MM.1S (cell line): ENCODE measurements around the gene BRD4.

ENCODE experiments used
- DNase-seq: peaks from one replicate; pipeline ENCODE4 v3.0.0-alpha.2; 2015
- H2AFZ ChIP-seq: fragments of 300-600 bp; sonication (generic); 2 replicates; pipeline ENCODE4 v1.6.0; 2016; ENCODE audit warnings: antibody characterized with exemption, low read length
- H3F3A ChIP-seq: fragments of 300-600 bp; sonication (generic); 2 replicates; pipeline ENCODE4 v1.6.1; 2016; ENCODE audit warnings: mild to moderate bottlenecking, antibody characterized with exemption, low read length, moderate library complexity, mixed read lengths; ENCODE audit not compliant: insufficient read depth
- H3K27ac ChIP-seq: fragments of 300-600 bp; sonication (generic); 2 replicates; pipeline ENCODE4 v1.5.1; 2016; ENCODE audit warnings: mild to moderate bottlenecking, low read length
- H3K27me3 ChIP-seq: fragments of 300-600 bp; sonication (generic); replicated peaks from 2 replicates; pipeline ENCODE4 v1.6.0; 2016; ENCODE audit warnings: low read length; ENCODE audit not compliant: insufficient read depth
- H3K36me3 ChIP-seq: fragments of 300-600 bp; sonication (generic); replicated peaks from 2 replicates; pipeline ENCODE4 v1.6.1; 2016; ENCODE audit warnings: mild to moderate bottlenecking, low read length, mixed read lengths; ENCODE audit not compliant: insufficient read depth
- H3K4me1 ChIP-seq: fragments of 300-600 bp; sonication (generic); 2 replicates; pipeline ENCODE4 v1.6.1; 2016; ENCODE audit warnings: low read length, mixed read lengths
- H3K4me2 ChIP-seq: fragments of 300-600 bp; sonication (generic); 2 replicates; pipeline ENCODE4 v1.6.0; 2016; ENCODE audit warnings: low read depth, low read length
- H3K4me3 ChIP-seq: fragments of 300-600 bp; sonication (generic); 2 replicates; pipeline ENCODE4 v1.5.1; 2016; ENCODE audit warnings: low read length, mixed read lengths
- H3K79me2 ChIP-seq: fragments of 300-600 bp; sonication (generic); 2 replicates; pipeline ENCODE4 v1.6.1; 2016; ENCODE audit warnings: mixed run types, low read length, mixed read lengths
- H3K9ac ChIP-seq: fragments of 300-600 bp; sonication (generic); 2 replicates; pipeline ENCODE4 v1.6.1; 2016; ENCODE audit warnings: low read length, mixed read lengths
- H3K9me2 ChIP-seq: fragments of 300-600 bp; sonication (generic); replicated peaks from 2 replicates; pipeline ENCODE4 v1.6.1; 2016; ENCODE audit warnings: mild to moderate bottlenecking, low read length, mixed read lengths; ENCODE audit not compliant: insufficient read depth
- H3K9me3 ChIP-seq: fragments of 300-600 bp; sonication (generic); replicated peaks from 2 replicates; pipeline ENCODE4 v1.6.1; 2016; ENCODE audit warnings: mild to moderate bottlenecking, low read length, mixed read lengths; ENCODE audit not compliant: insufficient read depth
- H4K20me1 ChIP-seq: fragments of 300-600 bp; sonication (generic); 2 replicates; pipeline ENCODE4 v1.6.1; 2016; ENCODE audit warnings: mild to moderate bottlenecking, low read length, moderate library complexity, mixed read lengths; ENCODE audit not compliant: insufficient read depth
- EZH2 ChIP-seq: fragments of 300-600 bp; sonication (generic); optimal IDR thresholded peaks from 2 replicates; pipeline ENCODE3; 2017; ENCODE audit warnings: low read depth, mild to moderate bottlenecking, antibody characterized with exemption, low read length, mixed read lengths
- EZH2phosphoT487 ChIP-seq: fragments of 300-600 bp; sonication (generic); IDR thresholded peaks from 2 replicates; pipeline ENCODE4 v1.6.1; 2018; ENCODE audit warnings: antibody characterized with exemption, low read length
- TF ChIP-seq, protein P1 (sequence below): fragments of 300-600 bp; sonication (generic); IDR thresholded peaks from 2 replicates; pipeline ENCODE4 v1.5.1; 2016; ENCODE audit warnings: antibody characterized with exemption, low read length, mixed read lengths

Gene BRD4

DNA sequence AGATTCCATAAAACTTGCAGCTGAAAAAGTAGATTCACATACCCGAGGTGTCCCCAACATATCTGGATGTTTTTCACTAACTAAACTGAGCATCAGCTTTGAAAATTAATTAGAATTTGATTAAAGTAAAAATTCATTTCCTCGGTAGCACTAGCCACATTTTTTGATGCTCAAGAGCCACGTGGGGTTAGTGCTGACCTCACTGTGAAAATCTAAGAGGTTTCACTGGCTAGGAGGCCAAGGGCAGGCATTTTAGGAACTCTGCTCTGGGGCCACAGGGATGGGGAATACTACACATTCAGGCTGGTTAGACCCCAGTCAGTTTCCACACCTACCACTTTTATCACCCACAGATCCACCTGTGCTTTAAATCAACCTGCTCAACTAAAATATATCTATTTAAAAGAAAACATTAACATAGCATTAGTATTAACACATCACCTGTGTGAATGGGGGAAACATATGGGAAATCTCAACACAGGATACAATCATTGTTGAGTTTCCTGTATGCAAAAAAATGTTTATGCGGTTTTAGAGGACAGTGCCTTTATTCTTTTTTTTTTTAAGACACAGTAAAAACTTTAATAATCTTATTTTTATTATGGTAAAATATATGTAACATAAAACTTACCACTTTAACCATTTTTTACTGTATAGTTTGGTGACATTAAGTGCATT lies 45.5 kb downstream of the BRD4 start:
- TF ChIP-seq, protein P1, sequence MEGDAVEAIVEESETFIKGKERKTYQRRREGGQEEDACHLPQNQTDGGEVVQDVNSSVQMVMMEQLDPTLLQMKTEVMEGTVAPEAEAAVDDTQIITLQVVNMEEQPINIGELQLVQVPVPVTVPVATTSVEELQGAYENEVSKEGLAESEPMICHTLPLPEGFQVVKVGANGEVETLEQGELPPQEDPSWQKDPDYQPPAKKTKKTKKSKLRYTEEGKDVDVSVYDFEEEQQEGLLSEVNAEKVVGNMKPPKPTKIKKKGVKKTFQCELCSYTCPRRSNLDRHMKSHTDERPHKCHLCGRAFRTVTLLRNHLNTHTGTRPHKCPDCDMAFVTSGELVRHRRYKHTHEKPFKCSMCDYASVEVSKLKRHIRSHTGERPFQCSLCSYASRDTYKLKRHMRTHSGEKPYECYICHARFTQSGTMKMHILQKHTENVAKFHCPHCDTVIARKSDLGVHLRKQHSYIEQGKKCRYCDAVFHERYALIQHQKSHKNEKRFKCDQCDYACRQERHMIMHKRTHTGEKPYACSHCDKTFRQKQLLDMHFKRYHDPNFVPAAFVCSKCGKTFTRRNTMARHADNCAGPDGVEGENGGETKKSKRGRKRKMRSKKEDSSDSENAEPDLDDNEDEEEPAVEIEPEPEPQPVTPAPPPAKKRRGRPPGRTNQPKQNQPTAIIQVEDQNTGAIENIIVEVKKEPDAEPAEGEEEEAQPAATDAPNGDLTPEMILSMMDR: no peak
- H3K27me3 ChIP-seq: no peaks in the 10 kb centered on the region
- peaks cover 99% of the 10 kb centered on the region for H3K79me2 ChIP-seq
- peaks cover 81% of the 10 kb centered on the region for H3K4me1 ChIP-seq
- H3K9ac ChIP-seq: peak overlapping the region; percentile 28; the same call in 1 of the 2 replicates
- peak overlapping the region; percentile 67 for H3K4me2 ChIP-seq
- H2AFZ ChIP-seq: no peak overlapping the region
- H3K9me3 ChIP-seq: no peaks in the 10 kb centered on the region
- H3F3A ChIP-seq: peaks cover 28% of the 10 kb centered on the region
- DNase-seq: peak; percentile 14
- peaks cover 80% of the 10 kb centered on the region for H4K20me1 ChIP-seq
- H3K36me3 ChIP-seq: no peaks in the 10 kb centered on the region
- H3K4me3 ChIP-seq: no peak overlapping the region
- no peaks in the 10 kb centered on the region for H3K9me2 ChIP-seq
- peak overlapping the region; percentile 69 for H3K27ac ChIP-seq

DNA sequence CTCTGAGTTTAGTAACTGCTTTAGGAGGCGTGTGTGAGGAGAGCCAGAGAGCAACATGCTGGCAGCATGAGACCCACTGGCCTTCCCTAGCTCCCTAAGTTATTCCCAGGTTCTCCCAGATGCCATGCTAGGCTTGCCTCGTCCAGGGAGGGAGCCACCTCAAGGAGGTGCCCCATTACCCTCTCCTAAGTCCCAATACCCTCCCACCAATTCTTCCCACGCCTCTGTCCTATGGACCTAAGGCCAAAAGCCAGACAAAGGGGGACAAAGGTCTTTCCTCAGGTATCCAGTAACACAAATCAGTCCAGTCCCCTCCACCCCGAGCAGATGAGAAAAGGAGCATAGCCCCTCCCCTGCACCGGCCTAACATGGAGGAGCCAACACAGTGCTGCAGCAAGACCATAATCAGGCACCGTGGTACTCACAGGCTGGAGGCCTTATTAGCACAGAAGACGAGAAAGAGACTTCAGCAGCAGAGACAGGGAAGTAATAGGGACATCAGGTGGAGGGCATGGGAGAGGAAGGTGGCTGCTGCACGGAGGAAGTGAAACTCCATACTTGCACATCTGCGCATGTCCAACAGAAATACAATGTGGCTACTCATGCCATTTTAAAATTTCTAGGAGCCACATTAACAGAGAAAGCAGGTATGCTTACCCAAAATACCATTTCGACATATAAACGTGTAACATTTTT lies 46.3 kb downstream of the BRD4 start:
- H3K27me3 ChIP-seq: no peaks in the 10 kb centered on the region
- peaks cover 81% of the 10 kb centered on the region for H3K4me1 ChIP-seq
- H3K36me3 ChIP-seq: no peaks in the 10 kb centered on the region
- H3K79me2 ChIP-seq: peaks cover 99% of the 10 kb centered on the region
- no peaks in the 10 kb centered on the region for H3K9me3 ChIP-seq
- peak overlapping the region; percentile 28; the same call in 1 of the 2 replicates for H3K9ac ChIP-seq
- peak; percentile 62 for DNase-seq
- H4K20me1 ChIP-seq: peaks cover 82% of the 10 kb centered on the region
- H3K4me3 ChIP-seq: peak overlapping the region; percentile 24
- peak overlapping the region; percentile 69 for H3K27ac ChIP-seq
- no peaks in the 10 kb centered on the region for H3K9me2 ChIP-seq
- peaks cover 28% of the 10 kb centered on the region for H3F3A ChIP-seq
- no peak overlapping the region for H2AFZ ChIP-seq
- peak overlapping the region; percentile 67 for H3K4me2 ChIP-seq
- TF ChIP-seq EZH2phosphoT487 (no peak), EZH2 (no peak)
- TF ChIP-seq, protein P1: no peak

DNA sequence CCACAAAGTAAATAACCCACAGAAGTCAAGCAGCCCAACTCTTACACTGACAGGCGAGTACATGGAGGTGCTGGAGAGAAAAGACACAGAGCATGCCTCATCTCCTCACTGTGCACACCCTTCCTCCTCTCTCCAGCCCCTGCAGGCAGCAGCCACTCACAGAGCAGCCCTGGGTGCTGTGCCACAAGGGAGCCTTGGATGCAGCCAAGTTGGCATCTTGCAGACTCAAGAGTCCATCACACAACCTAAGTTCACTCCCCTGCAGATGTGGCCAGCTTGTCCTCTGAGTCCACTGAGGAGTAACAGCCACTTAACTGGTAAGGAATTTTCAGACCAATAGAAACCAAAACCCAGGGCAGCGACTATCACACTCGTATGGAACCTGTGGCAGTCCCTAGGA lies 47.4 kb downstream of the BRD4 start:
- H3K4me3 ChIP-seq: no peak overlapping the region
- H4K20me1 ChIP-seq: peaks cover 82% of the 10 kb centered on the region
- no peak overlapping the region for H2AFZ ChIP-seq
- no peak for DNase-seq
- no peaks in the 10 kb centered on the region for H3K36me3 ChIP-seq
- H3K4me2 ChIP-seq: no peak overlapping the region
- H3K9me3 ChIP-seq: no peaks in the 10 kb centered on the region
- H3K27ac ChIP-seq: no peak overlapping the region
- H3K9me2 ChIP-seq: no peaks in the 10 kb centered on the region
- H3K4me1 ChIP-seq: peaks cover 81% of the 10 kb centered on the region
- H3F3A ChIP-seq: peaks cover 35% of the 10 kb centered on the region
- H3K79me2 ChIP-seq: peaks cover 99% of the 10 kb centered on the region
- H3K9ac ChIP-seq: no peak overlapping the region
- TF ChIP-seq, protein P1: no peak
- TF ChIP-seq EZH2phosphoT487 (no peak), EZH2 (no peak)
- H3K27me3 ChIP-seq: no peaks in the 10 kb centered on the region
